Duodenal mucosa (tissue), 2 donors: ENCODE data around the gene AJUBA.
"Not testable (repeated sequence)": the region's sequence is repeated elsewhere in the genome, so short reads cannot be mapped to it uniquely, and the experiment has no call there.

Experiments used
- H3K27ac ChIP-seq: one replicate; pipeline ENCODE4 v1.7.0; 2013; ENCODE audit warnings: low read depth, low read length
- H3K27me3 ChIP-seq, 2 donors: one replicate each; pipeline ENCODE4 v1.7.0; 2013; ENCODE audit warnings: low read length in 2 of 2, control low read depth in 1 of 2; ENCODE audit not compliant: insufficient read depth in 2 of 2, control insufficient read depth in 1 of 2
- H3K36me3 ChIP-seq, 2 donors: one replicate each; pipeline ENCODE4 v1.7.0; 2013; ENCODE audit warnings: low read length in 2 of 2, control low read depth in 1 of 2; ENCODE audit not compliant: insufficient read depth in 2 of 2, control insufficient read depth in 1 of 2
- H3K4me1 ChIP-seq, 2 donors: one replicate each; pipeline ENCODE4 v1.7.0; 2013; ENCODE audit warnings: low read length in 2 of 2, control low read depth in 1 of 2; ENCODE audit not compliant: insufficient read depth in 2 of 2, control insufficient read depth in 1 of 2
- H3K4me3 ChIP-seq, 2 donors: one replicate each; pipeline ENCODE4 v1.7.0; 2013; ENCODE audit warnings: low read length in 2 of 2, low read depth in 1 of 2
- H3K9ac ChIP-seq, 2 donors: one replicate each; pipeline ENCODE4 v1.7.0; 2013; ENCODE audit warnings: low read length in 2 of 2, low read depth in 1 of 2
- H3K9me3 ChIP-seq, 2 donors: one replicate each; pipeline ENCODE4 v1.7.0; 2013; ENCODE audit warnings: low read length in 2 of 2, control low read depth in 1 of 2; ENCODE audit not compliant: control insufficient read depth in 1 of 2

AJUBA gene

GRCh38 chr14:22951795-22952194, 30.6 kb downstream of the AJUBA start:
- H3K9me3 ChIP-seq, H3K27ac ChIP-seq, H3K27me3 ChIP-seq, H3K4me3 ChIP-seq, H3K9ac ChIP-seq: not testable (repeated sequence)
- H3K36me3 ChIP-seq: peaks cover 10 to 44% of the 10 kb centered on the region in 2 donors
- peaks cover 9 to 10% of the 10 kb centered on the region in 2 donors for H3K4me1 ChIP-seq

GRCh38 chr14:22945642-22946041, 36.7 kb downstream of the AJUBA start:
- no peak overlapping the region for H3K27ac ChIP-seq
- peaks cover 13 to 51% of the 10 kb centered on the region in 2 donors for H3K36me3 ChIP-seq
- no peak overlapping the region for H3K4me3 ChIP-seq
- no peaks in the 10 kb centered on the region for H3K4me1 ChIP-seq
- H3K27me3 ChIP-seq: no peaks in the 10 kb centered on the region
- H3K9ac ChIP-seq: no peak overlapping the region
- no peaks in the 10 kb centered on the region for H3K9me3 ChIP-seq

GRCh38 chr14:22939684-22940083, 42.7 kb downstream of the AJUBA start:
- H3K9ac ChIP-seq: no peak overlapping the region
- H3K4me3 ChIP-seq: no peak overlapping the region
- H3K9me3 ChIP-seq: no peaks in the 10 kb centered on the region
- H3K27me3 ChIP-seq: no peaks in the 10 kb centered on the region
- no peak overlapping the region for H3K27ac ChIP-seq
- peaks cover 0 to 23% of the 10 kb centered on the region in 2 donors for H3K36me3 ChIP-seq
- no peaks in the 10 kb centered on the region for H3K4me1 ChIP-seq

GRCh38 chr14:22935156-22935555, 47.2 kb downstream of the AJUBA start:
- no peak overlapping the region for H3K9ac ChIP-seq
- H3K36me3 ChIP-seq: peaks cover 0 to 4% of the 10 kb centered on the region in 2 donors
- H3K9me3 ChIP-seq: no peaks in the 10 kb centered on the region
- no peaks in the 10 kb centered on the region for H3K27me3 ChIP-seq
- no peak overlapping the region for H3K27ac ChIP-seq
- peaks cover 0 to 1% of the 10 kb centered on the region in 2 donors for H3K4me1 ChIP-seq
- H3K4me3 ChIP-seq: no peak overlapping the region

DNA sequence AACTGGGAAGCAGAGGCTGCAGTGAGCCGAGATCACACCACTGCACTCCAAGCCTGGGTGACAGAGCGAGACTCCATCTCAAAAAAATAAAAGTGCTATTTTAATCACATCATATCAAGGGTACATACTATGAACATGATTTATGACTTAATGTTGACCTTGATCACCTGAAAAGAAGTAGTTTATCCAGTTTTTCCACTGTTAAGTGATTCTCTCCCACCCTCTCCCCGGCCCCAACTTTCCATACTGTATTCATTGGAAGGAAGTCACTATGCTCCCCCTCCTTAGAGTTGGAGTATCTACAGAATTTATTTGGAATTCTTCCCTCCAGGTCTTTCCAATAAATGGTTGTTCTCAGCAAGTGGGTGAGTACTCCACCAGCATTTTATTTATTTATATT, 50.2 kb downstream of the AJUBA start:
- Histone ChIP-seq H3K36me3 (no peaks in the 10 kb centered on the region), H3K4me3 (no peak overlapping the region), H3K9me3 (no peaks in the 10 kb centered on the region), H3K4me1 (peaks cover 12 to 15% of the 10 kb centered on the region in 2 donors), H3K9ac (no peak overlapping the region), H3K27me3 (no peaks in the 10 kb centered on the region), H3K27ac (no peak overlapping the region)

DNA sequence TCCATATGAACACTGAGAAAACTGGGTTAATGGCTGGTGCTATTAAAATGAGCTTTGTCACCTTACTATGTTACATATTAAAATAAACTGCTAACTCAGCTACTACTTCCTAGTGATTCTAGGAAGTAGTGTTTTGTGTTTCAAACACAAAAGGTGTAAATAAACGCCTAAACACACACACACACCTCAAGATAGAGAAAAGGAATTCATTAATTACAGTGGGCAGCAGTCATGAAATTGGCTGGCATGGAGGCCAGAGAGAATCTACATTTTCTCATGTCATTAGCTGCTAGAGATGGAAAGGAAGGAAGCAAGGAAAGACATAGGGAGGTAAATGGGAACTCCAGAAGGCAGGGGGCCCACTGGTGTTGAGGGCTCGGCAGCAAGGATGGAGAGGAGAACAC, 52.4 kb downstream of the AJUBA start:
- peak overlapping the region; percentile 48 for H3K27ac ChIP-seq
- no peaks in the 10 kb centered on the region for H3K9me3 ChIP-seq
- peak overlapping the region; percentile 55 to 67 for H3K9ac ChIP-seq
- H3K4me1 ChIP-seq: peaks cover 12 to 21% of the 10 kb centered on the region in 2 donors
- peaks cover 0 to 3% of the 10 kb centered on the region in 2 donors for H3K36me3 ChIP-seq
- no peaks in the 10 kb centered on the region for H3K27me3 ChIP-seq
- H3K4me3 ChIP-seq: peak overlapping the region; percentile 85 to 96

- Histone ChIP-seq H3K4me3 (peak within 1 kb of the TSS; percentile 85 to 96), H3K27me3 (no peaks in the 10 kb centered on the region), H3K9me3 (no peaks in the 10 kb centered on the region), H3K9ac (peak within 1 kb of the TSS; percentile 91 to 97), H3K4me1 (peaks cover 12 to 21% of the 10 kb centered on the region in 2 donors), H3K27ac (peak within 1 kb of the TSS; percentile 82), H3K36me3 (peaks cover 4 to 9% of the 10 kb centered on the region in 2 donors)
These were observed 53.0 kb downstream of the AJUBA start, which contains the start of gene PRMT5 for GRCh38 chr14:22929104-22929960. Gene PRMT5 (minus strand): TSS chr14:22929376. CDS start chr14:22929361, 15 bp downstream.

- H3K4me1 ChIP-seq: peaks cover 12 to 21% of the 10 kb centered on the region in 2 donors
- no peaks in the 10 kb centered on the region for H3K27me3 ChIP-seq
- H3K36me3 ChIP-seq: peaks cover 6 to 17% of the 10 kb centered on the region in 2 donors
- no peaks in the 10 kb centered on the region for H3K9me3 ChIP-seq
- H3K4me3 ChIP-seq: peak overlapping the region; percentile 85 to 96
- peak overlapping the region; percentile 82 for H3K27ac ChIP-seq
- H3K9ac ChIP-seq: peak overlapping the region; percentile 91 to 97
These were observed 53.9 kb downstream of the AJUBA start for GRCh38 chr14:22928237-22929103.

GRCh38 chr14:22926316-22926715, 56.0 kb downstream of the AJUBA start:
- Histone ChIP-seq H3K36me3 (peaks cover 10 to 34% of the 10 kb centered on the region in 2 donors), H3K9me3 (no peaks in the 10 kb centered on the region), H3K27me3 (no peaks in the 10 kb centered on the region), H3K9ac (no peak overlapping the region), H3K4me3 (no peak overlapping the region), H3K4me1 (peaks cover 17 to 21% of the 10 kb centered on the region in 2 donors), H3K27ac (no peak overlapping the region)

- peaks cover 18 to 42% of the 10 kb centered on the region in 2 donors for H3K36me3 ChIP-seq
- no peaks in the 10 kb centered on the region for H3K9me3 ChIP-seq
- peaks cover 17 to 21% of the 10 kb centered on the region in 2 donors for H3K4me1 ChIP-seq
- H3K27me3 ChIP-seq: no peaks in the 10 kb centered on the region
- H3K9ac ChIP-seq: no peak overlapping the region
- no peak overlapping the region for H3K4me3 ChIP-seq
- no peak overlapping the region for H3K27ac ChIP-seq
These were observed 56.8 kb downstream of the AJUBA start for GRCh38 chr14:22925513-22925912.
